Measurements from ENCODE around the gene STXBP6. TPM values are rescaled to one million over a fixed set of nuclear protein-coding genes. Genes with fewer than 3 reads are reported as not detected.

STXBP6 gene
- total and polyA plus RNA-seq, 10 of the 15 experiments (the other 5 are each of a cell fraction or from before 2014, with no cell fraction given) = 1.2 to 47.3 (median 1.9) TPM

GRCh38 chr14:24995016-24995415 is 54.9 kb downstream of the STXBP6 start:
- WGBS (ENCODE audit: insufficient coverage, insufficient replicate concordance, low lambda C conversion rate, missing lambda C conversion rate) = 53% methylated on average over 4 of the region's 4 CpGs
- no peak for TF ChIP-seq ZBTB11 (CRISPR knock-in tag; IDR thresholded peaks at IDR 0.05)
- TF ChIP-seq RAD21 (IDR thresholded peaks at IDR 0.05; ENCODE audit: insufficient read depth, low read depth, low read length) = no peak
- TF ChIP-seq CUX1 (IDR thresholded peaks at IDR 0.05; ENCODE audit: insufficient replicate concordance, low read depth, low read length) = no peak
- TF ChIP-seq HCFC1 (IDR thresholded peaks at IDR 0.05; ENCODE audit: low read length) = no peak
- no peak for TF ChIP-seq ZNF622 (IDR thresholded peaks at IDR 0.05)
- TF ChIP-seq SMAD1 (IDR thresholded peaks at IDR 0.05; ENCODE audit: low read depth, partially characterized antibody) = no peak
- TF ChIP-seq NFIC (IDR thresholded peaks at IDR 0.05; ENCODE audit: low read depth, low read length) = no peak
- TF ChIP-seq GATAD2B (conservative IDR thresholded peaks at IDR 0.05; ENCODE audit: low read depth) = no peak
- no peak for TF ChIP-seq ATF3 (IDR thresholded peaks at IDR 0.05; ENCODE audit: borderline replicate concordance, extremely low read depth, low read depth, low read length)
- TF ChIP-seq CHD4 (IDR thresholded peaks at IDR 0.05) = no peak
- no peak for TF ChIP-seq FOXK2 (IDR thresholded peaks at IDR 0.05)
- TF ChIP-seq HDAC2 (IDR thresholded peaks at IDR 0.05) = no peak
- TF ChIP-seq SMARCA5 (IDR thresholded peaks at IDR 0.05) = no peak
- DNase-seq (ENCODE audit: low read depth, low spot score) = no peak
- ChIA-PET RAD21 (ENCODE audit: unreplicated experiment) (interaction anchor here (0.6 to 4.2 kb wide), 5 partner anchors 23 to 242 kb away, joined by 3 to 56 read pairs (median 4); no protein-coding TSS in a partner anchor), SMC1A (ENCODE audit: uncharacterized antibody, unreplicated experiment) (interaction anchor here (0.6 to 9.6 kb wide), 7 partner anchors 12 to 190 kb away, joined by 3 to 116 read pairs (median 4); no protein-coding TSS in a partner anchor), POLR2A (interaction anchor here (0.6 to 3.4 kb wide), 5 partner anchors 10 to 19 kb away, joined by 3 to 10 read pairs (median 4); no protein-coding TSS in a partner anchor), CTCF (interaction anchor here (0.7 to 6.8 kb wide), 7 partner anchors 8 to 285 kb away, joined by 3 to 79 read pairs (median 3); no protein-coding TSS in a partner anchor)
- Histone ChIP-seq H3K4me3 (no peak overlapping the region), H3K9ac (ENCODE audit: control insufficient read depth, insufficient read depth, low read length) (no peak overlapping the region), H3K9me3 (replicated peaks; ENCODE audit: control insufficient read depth, insufficient read depth, low read length) (no peaks in the 10 kb centered on the region), H2AFZ (ENCODE audit: control insufficient read depth, low read depth, low read length) (no peak overlapping the region), H3K79me2 (ENCODE audit: control insufficient read depth, insufficient read depth, low read length) (no peaks in the 10 kb centered on the region), H3K4me1 (ENCODE audit: control insufficient read depth, insufficient read depth, low read length) (no peaks in the 10 kb centered on the region; the same call in 1 of the 2 replicates), H4K20me1 (ENCODE audit: control insufficient read depth, insufficient read depth) (no peaks in the 10 kb centered on the region), H3K27me3 (replicated peaks in 1 of 2; ENCODE audit: control insufficient read depth in 2 of 2, insufficient read depth in 2 of 2, low read length in 1 of 2) (no peaks in the 10 kb centered on the region), H3K4me2 (ENCODE audit: control insufficient read depth, insufficient read depth) (no peak overlapping the region), H3K36me3 (ENCODE audit: control insufficient read depth in 2 of 2, insufficient read depth in 2 of 2, low read length in 1 of 2) (no peaks in the 10 kb centered on the region), H3K27ac (ENCODE audit: control insufficient read depth, insufficient read depth) (no peak overlapping the region)
- ATAC-seq = no peak
- in situ Hi-C loops (cut with MboI) = no loop called here
- FAIRE-seq = no peak
- BruUV-seq (replicated peaks) = no TSS peak
- intact Hi-C loops (cut with micrococcal nuclease; ENCODE audit: unreplicated experiment) = no loop called here
